ENCODE measurements around the gene TCN1. TPM values are rescaled to one million over a fixed set of nuclear protein-coding genes. Genes with fewer than 3 reads are reported as not detected.
A peak's percentile ranks its signal among the peaks of the same experiment; 100 is the strongest.
"Not testable (repeated sequence)": the region's sequence is repeated elsewhere in the genome, so short reads cannot be mapped to it uniquely, and the experiment has no call there.

TCN1 gene
- total RNA-seq, 2 donors from 2014 or later = not detected

GRCh38 chr11:59877325-59877724 is 11.0 kb upstream of the TCN1 start:
- Mint-ChIP-seq H3K36me3 (ENCODE audit: insufficient read depth in 2 of 2) (no peaks in the 10 kb centered on the region), H3K27ac (no peak overlapping the region), H3K27me3 (ENCODE audit: low read depth) (peaks cover 34% of the 10 kb centered on the region), H3K4me1 (ENCODE audit: low read depth) (no peaks in the 10 kb centered on the region), H3K4me3 (no peak overlapping the region), H3K9me3 (no peaks in the 10 kb centered on the region)
- DNase-seq (no peak), ATAC-seq (replicated peaks in 1 of 2) (no peak)

- DNase-seq = no peak
- peaks cover 0 to 2% of the 10 kb centered on the region in 2 donors for H3K9me3 Mint-ChIP-seq
- H3K27me3 Mint-ChIP-seq (ENCODE audit: low read depth) = peaks cover 39% of the 10 kb centered on the region
- no peak for ATAC-seq (replicated peaks in 1 of 2)
- H3K4me3 Mint-ChIP-seq = no peak overlapping the region
- H3K4me1 Mint-ChIP-seq (ENCODE audit: low read depth) = no peaks in the 10 kb centered on the region
- peaks cover 0 to 1% of the 10 kb centered on the region in 2 donors for H3K36me3 Mint-ChIP-seq (ENCODE audit: insufficient read depth in 2 of 2)
- H3K27ac Mint-ChIP-seq = no peak overlapping the region
These were observed 9.7 kb upstream of the TCN1 start for GRCh38 chr11:59875856-59876519.

- Mint-ChIP-seq H3K4me1 (ENCODE audit: low read depth) (no peaks in the 10 kb centered on the region), H3K27ac (no peak overlapping the region), H3K9me3 (peaks cover 2% of the 10 kb centered on the region in 2 donors), H3K4me3 (no peak overlapping the region), H3K27me3 (ENCODE audit: low read depth) (peaks cover 30% of the 10 kb centered on the region), H3K36me3 (ENCODE audit: insufficient read depth in 2 of 2) (peaks cover 0 to 1% of the 10 kb centered on the region in 2 donors)
- no peak for DNase-seq
- ATAC-seq (replicated peaks in 1 of 2) = no peak
These were observed 5.8 kb upstream of the TCN1 start for GRCh38 chr11:59872076-59872475.

GRCh38 chr11:59867946-59868345 is 1.7 kb upstream of the TCN1 start:
- H3K4me3 Mint-ChIP-seq = no peak overlapping the region
- peaks cover 2% of the 10 kb centered on the region in 2 donors for H3K9me3 Mint-ChIP-seq
- peaks cover 0 to 1% of the 10 kb centered on the region in 2 donors for H3K36me3 Mint-ChIP-seq (ENCODE audit: insufficient read depth in 2 of 2)

GRCh38 chr11:59866836-59867235 is 549 bp upstream of the TCN1 start:
- H3K27me3 Mint-ChIP-seq (ENCODE audit: low read depth) = peaks cover 21% of the 10 kb centered on the region
- no peak overlapping the region for H3K27ac Mint-ChIP-seq
- peaks cover 0 to 1% of the 10 kb centered on the region in 2 donors for H3K36me3 Mint-ChIP-seq (ENCODE audit: insufficient read depth in 2 of 2)
- H3K4me1 Mint-ChIP-seq (ENCODE audit: low read depth) = no peaks in the 10 kb centered on the region
- peaks cover 2% of the 10 kb centered on the region in 2 donors for H3K9me3 Mint-ChIP-seq
- DNase-seq (no peak), ATAC-seq (replicated peaks in 1 of 2) (no peak)
- no peak overlapping the region for H3K4me3 Mint-ChIP-seq

More at GRCh38 chr11:59867946-59868345, 1.7 kb upstream of the TCN1 start:
- Mint-ChIP-seq H3K27me3 (ENCODE audit: low read depth) (peaks cover 23% of the 10 kb centered on the region), H3K4me1 (ENCODE audit: low read depth) (no peaks in the 10 kb centered on the region), H3K27ac (no peak overlapping the region)
- no peak for DNase-seq
- ATAC-seq (replicated peaks in 1 of 2) = no peak

GRCh38 chr11:59865031-59865430 is 1.3 kb downstream of the TCN1 start:
- peak; percentile 46 to 62 for ATAC-seq (replicated peaks in 1 of 2)
- Mint-ChIP-seq H3K9me3 (no peaks in the 10 kb centered on the region), H3K27ac (no peak overlapping the region)

GRCh38 chr11:59862252-59862651 is 4.0 kb downstream of the TCN1 start:
- DNase-seq (no peak), ATAC-seq (replicated peaks in 1 of 2) (no peak)
- Mint-ChIP-seq H3K4me1 (ENCODE audit: low read depth) (peaks cover 15% of the 10 kb centered on the region), H3K27me3 (ENCODE audit: low read depth) (peaks cover 16% of the 10 kb centered on the region), H3K36me3 (ENCODE audit: insufficient read depth in 2 of 2) (no peaks in the 10 kb centered on the region), H3K27ac (no peak overlapping the region), H3K9me3 (no peaks in the 10 kb centered on the region), H3K4me3 (no peak overlapping the region)

More at GRCh38 chr11:59865031-59865430, 1.3 kb downstream of the TCN1 start:
- no peaks in the 10 kb centered on the region for H3K4me1 Mint-ChIP-seq (ENCODE audit: low read depth)
- H3K4me3 Mint-ChIP-seq = no peak overlapping the region
- DNase-seq = no peak
- no peaks in the 10 kb centered on the region for H3K36me3 Mint-ChIP-seq (ENCODE audit: insufficient read depth in 2 of 2)
- H3K27me3 Mint-ChIP-seq (ENCODE audit: low read depth) = peaks cover 14% of the 10 kb centered on the region

- Mint-ChIP-seq H3K4me1 (ENCODE audit: low read depth) (peaks cover 18% of the 10 kb centered on the region), H3K27ac (peak overlapping the region; percentile 56), H3K36me3 (ENCODE audit: insufficient read depth in 2 of 2) (no peaks in the 10 kb centered on the region), H3K27me3 (ENCODE audit: low read depth) (peaks cover 11% of the 10 kb centered on the region), H3K9me3 (no peaks in the 10 kb centered on the region), H3K4me3 (no peak overlapping the region)
- DNase-seq = no peak
- ATAC-seq (replicated peaks in 1 of 2) = no peak
These were observed 6.6 kb downstream of the TCN1 start for GRCh38 chr11:59859673-59860072.

GRCh38 chr11:59857439-59858434 is 8.6 kb downstream of the TCN1 start:
- DNase-seq (peak; percentile 8 to 10), ATAC-seq (replicated peaks in 1 of 2) (peak; percentile 89 to 92)
- H3K9me3 Mint-ChIP-seq = no peaks in the 10 kb centered on the region
- peaks cover 18% of the 10 kb centered on the region for H3K4me1 Mint-ChIP-seq (ENCODE audit: low read depth)
- H3K27me3 Mint-ChIP-seq (ENCODE audit: low read depth) = peaks cover 11% of the 10 kb centered on the region
- H3K4me3 Mint-ChIP-seq = peak overlapping the region; percentile 42 to 77
- peak overlapping the region; percentile 90 for H3K27ac Mint-ChIP-seq
- no peaks in the 10 kb centered on the region for H3K36me3 Mint-ChIP-seq (ENCODE audit: insufficient read depth in 2 of 2)

- ATAC-seq (replicated peaks in 1 of 2) (no peak), DNase-seq (no peak)
- H3K9me3 Mint-ChIP-seq = peaks cover 0 to 2% of the 10 kb centered on the region in 2 donors
- peaks cover 18% of the 10 kb centered on the region for H3K4me1 Mint-ChIP-seq (ENCODE audit: low read depth)
- no peaks in the 10 kb centered on the region for H3K36me3 Mint-ChIP-seq (ENCODE audit: insufficient read depth in 2 of 2)
- peaks cover 11% of the 10 kb centered on the region for H3K27me3 Mint-ChIP-seq (ENCODE audit: low read depth)
- no peak overlapping the region for H3K4me3 Mint-ChIP-seq
- no peak overlapping the region for H3K27ac Mint-ChIP-seq
These were observed 11.4 kb downstream of the TCN1 start for GRCh38 chr11:59854871-59855270.

GRCh38 chr11:59851416-59851815 is 14.9 kb downstream of the TCN1 start:
- H3K36me3 Mint-ChIP-seq (ENCODE audit: insufficient read depth in 2 of 2); H3K4me1 Mint-ChIP-seq (ENCODE audit: low read depth); H3K27ac Mint-ChIP-seq; H3K27me3 Mint-ChIP-seq (ENCODE audit: low read depth); H3K9me3 Mint-ChIP-seq; ATAC-seq (replicated peaks in 1 of 2); DNase-seq; H3K4me3 Mint-ChIP-seq: not testable (repeated sequence)

GRCh38 chr11:59849551-59849950 is 16.7 kb downstream of the TCN1 start:
- H3K4me1 Mint-ChIP-seq (ENCODE audit: low read depth); DNase-seq; H3K27ac Mint-ChIP-seq; ATAC-seq (replicated peaks in 1 of 2); H3K4me3 Mint-ChIP-seq; H3K36me3 Mint-ChIP-seq (ENCODE audit: insufficient read depth in 2 of 2); H3K9me3 Mint-ChIP-seq; H3K27me3 Mint-ChIP-seq (ENCODE audit: low read depth): not testable (repeated sequence)

GRCh38 chr11:59849129-59849528 is 17.2 kb downstream of the TCN1 start:
- ATAC-seq (replicated peaks in 1 of 2) = no peak

More at GRCh38 chr11:59849129-59849528, 17.2 kb downstream of the TCN1 start:
- Mint-ChIP-seq H3K9me3 (peaks cover 1 to 2% of the 10 kb centered on the region in 2 donors), H3K4me1 (ENCODE audit: low read depth) (no peaks in the 10 kb centered on the region), H3K27me3 (ENCODE audit: low read depth) (no peaks in the 10 kb centered on the region), H3K27ac (no peak overlapping the region), H3K4me3 (no peak overlapping the region), H3K36me3 (ENCODE audit: insufficient read depth in 2 of 2) (no peaks in the 10 kb centered on the region)
- no peak for DNase-seq
